Right hindlimb (tissue), 1 donor: Measurements from ENCODE around the gene MRPL55.

Experiments used
- DNase-seq: peaks from one replicate; pipeline ENCODE4 v3.0.0-alpha.2; 2018

Gene MRPL55

GRCh38 chr1:228147151-228147693, 38.1 kb upstream of the MRPL55 start:
- peak; percentile 21 for DNase-seq

GRCh38 chr1:228146417-228147150, 37.5 kb upstream of the MRPL55 start:
- no peak for DNase-seq

GRCh38 chr1:228145463-228146416, 36.6 kb upstream of the MRPL55 start:
- no peak for DNase-seq

- DNase-seq, result peak; percentile 24
Measured at GRCh38 chr1:228144993-228145343, 35.9 kb upstream of the MRPL55 start.

- DNase-seq, result no peak
Measured at GRCh38 chr1:228144193-228144992, 35.3 kb upstream of the MRPL55 start.

- no peak for DNase-seq
Measured at GRCh38 chr1:228143480-228144192, 34.5 kb upstream of the MRPL55 start.

- DNase-seq, result peak; percentile 65
Measured at GRCh38 chr1:228142701-228143136, 33.6 kb upstream of the MRPL55 start.

- DNase-seq, result peak; percentile 53
Measured at GRCh38 chr1:228142155-228142691, 33.1 kb upstream of the MRPL55 start.

GRCh38 chr1:228141226-228142044, 32.3 kb upstream of the MRPL55 start:
- DNase-seq, result peak; percentile 61

GRCh38 chr1:228140724-228141225, 31.7 kb upstream of the MRPL55 start:
- no peak for DNase-seq

GRCh38 chr1:228139931-228140723, 31.0 kb upstream of the MRPL55 start, which contains the start of gene GUK1:
Gene GUK1, plus strand, starts transcription at chr1:228140279. Its CDS starts 24 bp downstream, at chr1:228140303.
- DNase-seq, result peak; percentile 99

- no peak for DNase-seq
Measured at GRCh38 chr1:228139406-228139930, 30.4 kb upstream of the MRPL55 start.

- no peak for DNase-seq
Measured at GRCh38 chr1:228136901-228137300, 27.8 kb upstream of the MRPL55 start.

- DNase-seq, result no peak
Measured at GRCh38 chr1:228134591-228134990, 25.5 kb upstream of the MRPL55 start.

GRCh38 chr1:228131766-228132165, 22.7 kb upstream of the MRPL55 start:
- DNase-seq, result no peak

- DNase-seq, result no peak
Measured at GRCh38 chr1:228125185-228125584, 16.1 kb upstream of the MRPL55 start.

GRCh38 chr1:228123505-228123904, 14.4 kb upstream of the MRPL55 start:
- DNase-seq, result no peak

GRCh38 chr1:228122921-228123441, 13.9 kb upstream of the MRPL55 start:
- no peak for DNase-seq

- no peak for DNase-seq
Measured at GRCh38 chr1:228120857-228121489, 11.9 kb upstream of the MRPL55 start.
